Activated T-cell treated with anti-CD3 and anti-CD28 coated beads, Interleukin-2, amount 50 U/mL, for 4 hours (primary cell): ENCODE results near the gene PLGRKT. TPM values are rescaled to one million over a fixed set of nuclear protein-coding genes. Genes with fewer than 3 reads are reported as not detected.

ENCODE experiments used
- ATAC-seq, 2 donors: fragments of 200-7000 bp; cut with Tn5 transposase; one replicate each; pipeline ENCODE4 v1.10.0; 2021
- DNase-seq: peaks from one replicate; pipeline ENCODE4 v3.0.0-alpha.2; 2020
- H3K27me3 Mint-ChIP-seq: one replicate; pipeline ENCODE4 v1.8.0; 2021; ENCODE audit warnings: low read depth, mixed read lengths
- H3K36me3 Mint-ChIP-seq: one replicate; pipeline ENCODE4 v1.8.0; 2022; ENCODE audit warnings: mixed read lengths; ENCODE audit not compliant: insufficient read depth
- H3K4me1 Mint-ChIP-seq: one replicate; pipeline ENCODE4 v1.8.0; 2021; ENCODE audit warnings: low read depth, mixed read lengths
- H3K4me3 Mint-ChIP-seq: one replicate; pipeline ENCODE4 v1.8.0; 2021; ENCODE audit warnings: mild to moderate bottlenecking, moderate library complexity, mixed read lengths
- H3K9me3 Mint-ChIP-seq: one replicate; pipeline ENCODE4 v1.8.0; 2021; ENCODE audit warnings: mixed read lengths
- total RNA-seq, 3 donors: library from RNA; stranded (reverse); gene quantifications; one replicate each; pipeline ENCODE4 v1.2.1, GENCODE V29; 2021

Gene PLGRKT
- total RNA-seq, 3 donors from 2014 or later: 23.7 to 45.3 (median 30.9) TPM

GRCh38 chr9:5315187-5315923, 122.4 kb downstream of the PLGRKT start:
- Mint-ChIP-seq H3K9me3 (peaks cover 14% of the 10 kb centered on the region), H3K4me1 (no peaks in the 10 kb centered on the region), H3K4me3 (no peak overlapping the region), H3K27me3 (peaks cover 3% of the 10 kb centered on the region), H3K36me3 (peaks cover 31% of the 10 kb centered on the region)
- ATAC-seq (no peak), DNase-seq (no peak)

DNA sequence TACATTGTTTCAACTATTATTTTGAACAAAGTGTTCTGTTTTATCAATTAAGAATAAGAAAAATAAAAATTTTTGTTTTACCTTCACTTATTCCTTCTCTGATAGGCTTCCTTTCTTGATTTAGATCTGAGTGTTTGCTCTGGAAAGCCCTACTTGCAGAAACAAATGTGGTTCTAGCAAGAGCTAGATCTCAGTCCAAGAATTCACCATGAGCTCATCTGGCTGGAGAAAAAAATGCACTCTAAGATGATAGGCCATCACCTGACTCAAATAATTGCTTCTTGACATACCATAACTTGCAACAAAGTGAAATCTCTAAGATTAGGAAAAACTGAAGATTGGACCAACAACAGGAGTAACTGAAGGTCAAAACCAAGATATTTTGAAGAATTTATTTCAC, 126.9 kb downstream of the PLGRKT start:
- H3K4me1 Mint-ChIP-seq: peaks cover 2% of the 10 kb centered on the region
- ATAC-seq: no peak

More for the DNA sequence above, 126.9 kb downstream of the PLGRKT start:
- Mint-ChIP-seq H3K36me3 (peaks cover 17% of the 10 kb centered on the region), H3K9me3 (peaks cover 14% of the 10 kb centered on the region), H3K4me3 (no peak overlapping the region), H3K27me3 (peaks cover 7% of the 10 kb centered on the region)
- DNase-seq: no peak

Other genes starting within 250 kb of the PLGRKT start
- gene INSL4, start 206.5 kb downstream of the PLGRKT start, total RNA-seq: under 1 TPM in 1 of 3 donors, not detected in 2; 0.14 TPM
- 1 to 10 TPM in 1 of 3 donors, under 1 TPM in 2; 0.60 to 1.6 (median 0.76) TPM for gene RLN2, start 133.2 kb downstream of the PLGRKT start, total RNA-seq
- under 1 TPM in 2 of 3 donors, not detected in 1; 0.50 to 0.54 TPM for gene RLN1, start 98.0 kb downstream of the PLGRKT start, total RNA-seq
- 10 to 100 TPM; 33.7 to 58.4 (median 42.1) TPM for gene CD274, start 12.6 kb upstream of the PLGRKT start, total RNA-seq
- under 1 TPM in 2 of 3 donors, not detected in 1; 0.11 to 0.60 TPM for gene PDCD1LG2, start 72.6 kb upstream of the PLGRKT start, total RNA-seq
- 10 to 100 TPM; 10.5 to 11.2 (median 10.8) TPM for gene RIC1, start 191.2 kb upstream of the PLGRKT start, total RNA-seq